Ishikawa (cell line): ENCODE measurements around the gene SEMA5A.
A peak's percentile ranks its signal among the peaks of the same experiment; 100 is the strongest.

Experiments
- CEBPB ChIP-seq: IDR thresholded peaks from 2 replicates; pipeline ENCODE4 v1.6.1; 2012
- CREB1 ChIP-seq: IDR thresholded peaks from 2 replicates; pipeline ENCODE4 v1.6.1; 2012; ENCODE audit warnings: low read depth
- EGR1 ChIP-seq: IDR thresholded peaks from 2 replicates; pipeline ENCODE4 v1.6.1; 2012
- EP300 ChIP-seq: IDR thresholded peaks from 2 replicates; pipeline ENCODE4 v1.6.1; 2012; ENCODE audit warnings: borderline replicate concordance
- FOXM1 ChIP-seq: IDR thresholded peaks from 2 replicates; pipeline ENCODE4 v1.6.1; 2012; ENCODE audit warnings: low read depth, borderline replicate concordance
- MAX ChIP-seq: IDR thresholded peaks from 2 replicates; pipeline ENCODE4 v1.6.1; 2012
- NFIC ChIP-seq: IDR thresholded peaks from 2 replicates; pipeline ENCODE4 v1.6.1; 2012
- RAD21 ChIP-seq: IDR thresholded peaks from 2 replicates; pipeline ENCODE4 v1.6.1; 2012; ENCODE audit warnings: low read depth
- REST ChIP-seq: IDR thresholded peaks from 2 replicates; pipeline ENCODE4 v1.6.1; 2012; ENCODE audit warnings: low read depth, mild to moderate bottlenecking
- TAF1 ChIP-seq: IDR thresholded peaks from 2 replicates; pipeline ENCODE4 v1.6.1; 2012; ENCODE audit warnings: low read depth, mild to moderate bottlenecking
- TCF12 ChIP-seq: IDR thresholded peaks from 2 replicates; pipeline ENCODE4 v1.6.1; 2012; ENCODE audit warnings: low read depth
- TEAD4 ChIP-seq: IDR thresholded peaks from 2 replicates; pipeline ENCODE4 v1.6.1; 2012
- USF1 ChIP-seq: IDR thresholded peaks from 2 replicates; pipeline ENCODE4 v1.6.1; 2012
- YY1 ChIP-seq: IDR thresholded peaks from 2 replicates; pipeline ENCODE4 v1.6.1; 2012; ENCODE audit warnings: low read depth
- ZBTB7A ChIP-seq: IDR thresholded peaks from 2 replicates; pipeline ENCODE4 v1.6.1; 2012; ENCODE audit warnings: low read depth

Gene SEMA5A

GRCh38 chr5:9207817-9208418 is 338.0 kb downstream of the SEMA5A start:
- TF ChIP-seq TEAD4 (no peak), TAF1 (no peak), CEBPB (no peak), FOXM1 (no peak), REST (no peak), YY1 (no peak), ZBTB7A (no peak), TCF12 (no peak), RAD21 (peak; percentile 61)

- TF ChIP-seq EGR1: no peak
- no peak for TF ChIP-seq RAD21
- TF ChIP-seq FOXM1: no peak
- TF ChIP-seq YY1: no peak
- TF ChIP-seq NFIC: no peak
- no peak for TF ChIP-seq CREB1
- TF ChIP-seq REST: no peak
- no peak for TF ChIP-seq TEAD4
- TF ChIP-seq ZBTB7A: no peak
- no peak for TF ChIP-seq MAX
- no peak for TF ChIP-seq TAF1
- no peak for TF ChIP-seq USF1
- TF ChIP-seq CEBPB: no peak
- TF ChIP-seq TCF12: no peak
- TF ChIP-seq EP300: no peak
Measured at GRCh38 chr5:9202636-9203035, 343.2 kb downstream of the SEMA5A start.

- TF ChIP-seq ZBTB7A: no peak
- no peak for TF ChIP-seq TEAD4
- no peak for TF ChIP-seq RAD21
- no peak for TF ChIP-seq CEBPB
- TF ChIP-seq FOXM1: no peak
- no peak for TF ChIP-seq NFIC
Measured at GRCh38 chr5:9201761-9202160, 344.1 kb downstream of the SEMA5A start.

- TF ChIP-seq YY1: no peak
- no peak for TF ChIP-seq NFIC
- TF ChIP-seq FOXM1: no peak
- no peak for TF ChIP-seq TCF12
- no peak for TF ChIP-seq CEBPB
- no peak for TF ChIP-seq CREB1
- TF ChIP-seq TEAD4: no peak
- no peak for TF ChIP-seq EGR1
- TF ChIP-seq REST: no peak
- no peak for TF ChIP-seq USF1
- no peak for TF ChIP-seq TAF1
- no peak for TF ChIP-seq ZBTB7A
- no peak for TF ChIP-seq MAX
- no peak for TF ChIP-seq RAD21
- no peak for TF ChIP-seq EP300
Measured at GRCh38 chr5:9201011-9201410, 344.9 kb downstream of the SEMA5A start.

- TF ChIP-seq RAD21 (no peak), REST (peak; percentile 55; the same call in 1 of the 2 replicates)
Measured at GRCh38 chr5:9198394-9198793, 347.5 kb downstream of the SEMA5A start.
